T1000 (cell line): ENCODE results near the gene CORO7.

Source experiments
- DNase-seq: peaks from one replicate; lab custom pipeline; 2025; ENCODE audit warnings: mixed read lengths; lab: John Stamatoyannopoulos, UW

CORO7 gene

DNA sequence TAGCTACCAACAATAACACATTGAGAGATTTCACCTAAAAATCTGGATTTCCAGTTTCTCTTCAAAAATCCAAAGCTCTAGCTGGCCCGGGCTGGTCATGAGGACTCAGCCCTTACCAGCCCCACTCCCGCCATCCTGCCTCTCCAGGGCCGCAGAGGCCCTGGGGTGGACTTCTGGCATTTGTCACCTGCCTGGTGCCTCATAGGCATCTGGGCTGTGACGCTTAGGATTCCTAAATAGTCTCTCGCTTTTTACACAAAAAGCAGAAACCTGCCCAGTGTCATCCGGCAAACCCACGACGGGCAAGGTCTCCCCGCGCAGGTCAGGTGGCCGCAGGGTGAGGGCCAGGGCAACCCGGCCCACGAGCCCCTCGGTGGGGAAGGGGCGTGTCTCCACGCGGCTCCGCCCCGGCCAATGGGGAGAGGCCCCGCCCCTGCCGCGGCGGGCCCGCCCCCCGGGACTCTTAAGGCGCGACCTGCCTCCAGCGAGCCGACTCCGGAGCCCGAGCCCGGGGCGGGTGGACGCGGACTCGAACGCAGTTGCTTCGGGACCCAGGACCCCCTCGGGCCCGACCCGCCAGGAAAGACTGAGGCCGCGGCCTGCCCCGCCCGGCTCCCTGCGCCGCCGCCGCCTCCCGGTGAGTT is 44.9 kb downstream of the CORO7 start, which contains the start of gene VASN:
Gene VASN (plus strand): TSS at position 492 of the 644 bp plus-strand sequence. CDS start 9,030 bp downstream, outside the sequence.
- peak; percentile 83 for DNase-seq

DNA sequence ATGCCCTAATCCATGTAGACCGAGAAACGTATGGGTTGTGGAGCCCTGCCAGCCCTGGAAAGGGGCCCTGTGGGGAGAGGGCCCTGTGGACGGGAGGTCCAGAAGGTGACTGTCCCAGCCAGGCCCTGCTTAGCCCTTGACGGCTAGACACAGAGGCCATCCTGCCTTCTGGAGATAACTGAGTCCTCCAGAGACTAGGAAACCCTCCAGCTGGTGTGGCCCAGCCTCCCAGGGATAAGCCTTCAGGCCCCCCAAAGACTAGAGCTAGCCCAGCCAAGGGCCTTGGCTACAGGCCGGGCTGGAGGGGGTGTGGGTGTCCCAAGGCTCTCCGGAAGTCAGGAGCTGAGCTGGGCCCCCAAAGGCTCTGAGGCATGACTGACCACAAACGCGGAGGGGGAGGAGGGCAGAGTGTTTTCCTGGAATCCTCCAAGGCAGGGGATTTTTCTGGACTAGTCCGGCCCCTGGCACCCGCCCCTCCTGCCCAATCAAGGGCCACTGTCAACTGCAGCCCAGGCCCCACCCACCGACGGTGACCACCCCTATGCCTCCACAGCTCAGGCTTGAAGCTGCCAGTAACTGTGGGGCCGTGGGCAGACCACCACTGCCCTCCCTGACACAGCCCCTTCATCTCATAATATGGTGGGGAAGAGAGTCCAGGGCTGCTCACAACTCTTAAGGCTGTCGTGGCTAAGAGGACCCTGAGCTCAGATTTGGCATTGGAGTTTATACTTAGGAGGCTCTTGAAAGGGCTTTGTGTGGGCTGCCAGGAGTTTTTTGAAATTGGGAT is 45.6 kb downstream of the CORO7 start:
- peak; percentile 74 for DNase-seq

DNA sequence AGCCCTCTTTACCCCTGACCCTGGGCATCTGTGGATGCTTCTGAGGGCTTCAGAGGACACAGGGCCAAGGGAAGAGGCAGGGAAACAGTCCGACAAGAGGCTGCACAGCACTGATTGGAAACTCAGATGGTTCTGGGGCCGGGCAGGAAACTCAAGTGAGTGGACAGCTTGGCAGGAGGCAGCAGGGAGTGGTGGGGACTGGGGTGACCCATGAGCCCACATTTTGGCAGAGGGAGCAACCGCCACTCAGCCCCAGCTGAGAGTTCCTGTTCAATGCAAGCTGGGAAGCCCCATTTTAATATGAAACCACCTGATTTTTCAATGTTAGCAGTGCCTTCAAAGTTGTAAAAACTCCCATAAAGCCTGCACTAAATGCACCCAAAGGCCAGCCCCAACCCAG is 46.2 kb downstream of the CORO7 start:
- no peak for DNase-seq

DNA sequence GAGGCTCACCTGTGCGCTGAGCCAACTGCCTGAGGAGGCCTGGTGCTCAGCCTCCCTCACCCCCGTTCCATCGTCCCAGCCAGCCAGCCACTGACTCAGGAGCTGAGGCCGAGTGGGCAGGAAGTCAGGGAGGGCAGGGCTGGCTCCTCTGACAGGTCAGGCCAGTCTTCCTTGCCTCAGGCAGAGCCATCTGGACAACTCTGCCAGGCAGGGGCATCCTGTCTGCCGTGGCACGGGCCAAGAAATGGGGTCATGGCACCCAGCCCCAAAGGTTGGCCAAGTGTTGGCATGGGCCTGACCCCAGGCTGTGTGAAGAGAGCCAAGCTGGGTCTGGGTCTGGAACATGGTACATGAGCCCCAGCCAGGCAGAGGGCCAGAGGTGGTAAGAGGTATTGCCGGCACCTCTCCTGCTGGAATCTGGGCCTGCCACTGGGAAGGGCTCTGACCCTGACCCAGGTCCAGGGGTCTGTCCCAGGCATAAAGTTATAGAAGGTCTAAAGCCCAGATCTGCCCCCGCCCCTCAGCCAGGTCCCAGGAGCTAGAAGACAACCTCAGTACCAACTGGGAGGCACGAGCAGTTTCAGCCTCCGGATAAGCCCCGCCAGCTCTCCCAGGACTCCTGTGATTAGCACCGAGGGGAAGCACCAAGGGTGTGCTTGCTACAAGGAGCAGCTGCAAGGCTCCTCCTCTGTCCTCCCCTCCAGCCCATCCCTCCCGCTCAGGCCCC is 47.2 kb downstream of the CORO7 start:
- peak; percentile 32 for DNase-seq

DNA sequence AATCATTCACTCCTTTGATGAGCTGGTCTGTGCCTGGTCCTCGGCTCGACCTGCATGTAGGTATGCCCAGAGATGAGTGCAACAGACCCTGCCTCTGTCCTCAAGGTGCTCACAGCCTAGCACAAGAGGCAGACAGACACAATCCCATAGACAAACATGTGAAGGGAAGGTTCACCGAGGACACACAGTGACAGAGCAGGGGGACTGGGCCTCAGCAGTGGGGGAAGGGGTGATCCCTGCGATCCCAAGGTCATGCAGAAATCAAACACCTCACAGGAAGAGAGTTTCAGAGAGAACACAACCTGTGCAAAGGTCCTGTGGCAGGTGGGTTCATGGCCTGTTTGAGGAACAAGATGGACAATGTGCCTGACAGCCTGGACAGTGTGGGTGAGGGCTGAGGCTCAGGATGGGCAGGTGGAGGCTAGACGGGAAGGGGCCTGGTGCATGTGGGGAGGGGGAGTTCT is 49.0 kb downstream of the CORO7 start:
- no peak for DNase-seq

DNA sequence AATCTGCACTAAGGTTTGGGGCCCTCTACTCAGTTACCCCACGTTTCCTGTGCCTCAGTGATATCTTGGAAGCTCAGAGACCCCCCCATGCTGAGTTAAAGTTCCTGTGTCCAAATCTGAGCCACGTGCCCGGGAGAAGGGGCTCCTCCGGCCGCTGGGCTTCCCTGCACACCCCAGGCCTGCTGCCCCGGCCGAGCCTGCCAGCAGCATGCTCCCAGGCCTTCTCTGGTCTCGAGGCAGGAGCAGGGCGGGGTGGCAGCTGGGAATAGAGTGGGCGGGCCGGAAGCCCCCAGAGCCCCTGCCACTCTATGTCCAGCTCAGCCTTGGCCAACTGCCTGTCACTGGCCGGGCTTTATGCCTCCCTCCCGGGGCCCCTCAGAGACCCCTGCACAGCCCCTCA is 50.4 kb downstream of the CORO7 start:
- DNase-seq = no peak

DNA sequence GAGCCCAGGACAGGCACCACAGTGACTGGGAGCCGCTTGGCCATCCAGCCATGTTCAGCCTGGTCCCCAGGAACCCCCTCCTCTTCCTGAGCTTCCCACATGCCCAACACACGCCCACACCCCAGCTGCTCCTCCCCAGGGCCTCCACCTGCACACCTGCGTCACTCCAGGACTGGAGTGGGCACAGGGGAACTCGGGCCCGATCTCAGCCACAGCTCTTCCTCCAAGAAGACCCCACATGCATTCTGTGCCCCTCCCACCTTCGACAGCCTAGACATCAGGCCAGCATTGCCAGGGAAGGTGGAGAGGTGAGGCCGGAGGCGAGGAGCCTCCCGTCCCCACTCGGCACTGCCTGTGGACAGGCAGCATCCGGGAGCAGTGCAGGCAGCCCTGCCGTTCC is 50.8 kb downstream of the CORO7 start:
- no peak for DNase-seq

DNA sequence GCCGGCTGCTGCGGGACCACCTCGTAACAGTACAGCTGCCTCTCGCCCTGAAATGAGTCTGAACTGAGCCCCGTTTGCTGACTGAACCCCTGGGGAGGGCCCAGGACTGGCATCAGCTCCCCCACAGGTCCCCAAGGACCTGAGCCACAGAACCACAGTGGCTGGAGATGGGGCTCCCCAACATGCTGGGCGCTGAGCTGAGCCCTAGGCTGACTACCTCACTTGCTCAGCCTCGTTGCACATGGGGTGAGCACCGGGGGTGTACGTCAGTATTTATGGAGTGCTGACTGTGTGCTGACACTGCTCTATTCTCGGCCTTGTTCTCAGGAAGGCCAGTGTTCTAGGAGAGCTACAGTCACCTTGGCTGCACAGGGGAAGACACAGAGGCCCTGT is 51.4 kb downstream of the CORO7 start:
- DNase-seq = no peak

DNA sequence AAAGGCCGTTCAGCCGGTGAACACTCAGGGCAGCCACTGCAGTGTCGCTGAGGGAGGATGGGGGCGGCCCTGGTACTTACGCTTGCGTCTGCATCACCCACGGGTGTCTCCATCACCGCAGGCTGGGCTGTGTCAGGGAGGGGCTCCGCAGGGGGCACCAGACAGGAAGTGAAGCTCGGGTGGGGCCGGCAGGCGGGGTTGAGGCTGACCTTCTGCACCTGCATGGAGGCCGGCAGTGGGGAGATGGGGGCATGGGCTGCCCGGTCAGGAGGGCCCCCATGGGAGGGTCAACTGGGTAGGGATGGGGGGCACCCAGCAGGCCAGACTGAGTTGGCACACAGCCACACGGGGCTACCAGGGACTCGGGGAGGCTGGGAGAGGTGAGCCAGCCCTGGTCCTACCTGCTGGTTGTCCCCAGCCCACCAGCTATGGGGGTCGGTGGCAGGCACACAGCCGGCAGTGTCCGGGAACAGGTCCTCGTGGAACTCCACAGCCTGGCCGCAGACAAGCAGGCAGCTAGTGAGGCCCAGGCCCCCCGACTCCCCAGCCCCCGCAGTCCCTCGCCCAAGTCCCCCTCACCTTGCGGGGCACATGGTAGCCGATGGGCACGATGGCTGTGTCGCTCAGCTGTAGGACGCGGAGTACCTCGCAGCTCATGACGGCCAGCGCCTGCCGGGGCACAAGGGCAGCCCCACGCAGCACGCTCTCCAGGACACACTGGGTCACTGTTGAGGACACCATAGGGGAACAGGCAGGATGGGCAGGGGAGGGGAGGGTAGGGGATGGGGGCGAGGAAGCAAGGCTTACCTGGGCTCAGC is 52.0 kb downstream of the CORO7 start:
- no peak for DNase-seq

DNA sequence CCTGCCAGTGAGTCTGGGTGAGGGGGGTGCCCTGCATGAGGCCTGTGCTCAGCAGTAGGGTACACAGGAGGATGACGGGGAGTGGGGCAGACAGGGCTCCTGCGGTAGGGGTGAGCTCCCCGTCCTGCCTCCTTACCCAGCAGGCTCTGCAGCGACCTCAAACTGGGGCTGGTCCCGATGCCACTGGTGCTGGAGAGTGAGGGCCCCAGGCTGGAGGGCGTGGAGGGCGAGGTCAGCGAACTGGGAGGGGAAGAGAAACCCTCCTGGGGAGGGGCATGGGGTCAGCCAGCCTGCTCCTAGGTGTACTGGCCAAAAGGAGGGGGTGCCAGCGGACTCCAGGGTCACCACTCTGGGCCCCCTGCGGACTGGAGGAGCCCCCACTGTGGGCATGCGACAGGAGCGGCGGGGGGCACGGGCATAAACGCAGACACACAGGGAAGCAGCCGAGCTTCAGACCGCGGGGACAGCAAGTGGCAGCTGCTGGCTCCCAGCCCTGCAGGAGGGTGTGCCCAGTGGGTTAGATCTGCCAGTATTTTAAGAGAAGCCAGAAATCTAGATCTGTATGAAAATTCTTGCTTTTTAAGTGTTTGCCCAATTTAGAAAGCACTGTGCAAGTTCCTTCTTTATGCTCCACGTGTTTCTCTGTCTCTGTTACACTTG is 53.8 kb downstream of the CORO7 start:
- no peak for DNase-seq

DNA sequence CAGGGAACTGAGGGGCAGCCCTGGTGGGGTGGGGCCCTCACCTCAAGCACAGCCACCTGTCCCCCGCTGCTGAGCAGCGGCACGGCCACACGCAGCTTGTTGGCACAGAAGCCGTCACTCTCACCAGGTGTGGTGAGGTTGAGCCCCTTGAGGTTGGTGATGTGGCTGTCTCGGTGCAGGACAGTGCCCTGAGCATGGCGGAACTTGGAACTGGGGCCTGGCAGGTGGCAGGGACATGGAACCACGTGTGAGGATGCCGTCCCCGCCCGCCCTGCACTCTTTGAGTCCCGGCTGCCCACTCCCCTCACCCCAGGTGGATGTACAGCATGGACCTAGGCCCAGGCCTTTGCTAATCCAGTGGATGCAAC is 54.5 kb downstream of the CORO7 start:
- DNase-seq = no peak

DNA sequence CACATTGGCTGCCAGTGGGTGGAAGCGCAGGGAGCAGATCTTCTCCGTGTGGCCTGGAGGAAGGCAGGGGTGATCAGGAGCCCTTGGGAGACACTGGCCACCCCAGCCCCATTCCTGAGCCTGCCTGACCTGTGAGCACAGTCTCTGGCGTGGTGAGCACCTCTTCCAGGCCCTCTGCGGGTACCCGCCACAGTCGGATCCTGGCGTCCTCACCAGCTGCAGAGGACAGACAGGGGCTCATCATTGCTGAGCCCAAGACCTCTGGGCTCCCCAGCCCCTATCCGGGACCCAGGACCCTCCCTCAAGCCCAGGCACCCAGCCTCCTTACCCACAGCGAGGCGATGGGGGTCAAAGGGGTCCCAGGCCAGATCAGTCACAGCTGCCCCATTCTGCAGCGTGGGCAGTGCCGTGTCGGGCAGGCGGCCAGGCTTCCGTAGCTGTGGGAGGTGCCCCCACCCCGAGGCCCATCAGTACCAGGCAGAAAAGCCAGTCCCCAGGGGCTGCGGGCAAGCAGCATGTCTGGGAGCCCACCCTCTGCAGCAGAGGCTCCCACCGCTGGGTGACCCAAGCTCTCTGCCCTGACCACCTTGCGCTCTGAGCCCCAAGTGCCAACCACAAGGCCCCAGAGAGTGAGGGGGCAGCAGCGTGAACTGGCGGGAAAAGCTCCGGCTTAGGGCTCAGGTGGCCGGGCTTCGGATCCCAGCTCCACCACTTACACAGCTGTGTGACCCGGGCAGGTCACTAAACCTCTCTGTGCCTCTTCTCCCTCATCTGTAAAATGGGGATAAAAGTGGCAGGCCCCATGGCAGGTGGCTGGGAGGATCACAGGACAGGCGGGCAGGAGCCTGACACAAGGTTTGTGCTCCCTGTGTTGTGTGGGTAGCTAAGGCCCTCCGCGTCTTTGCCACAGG is 55.1 kb downstream of the CORO7 start:
- DNase-seq = no peak

DNA sequence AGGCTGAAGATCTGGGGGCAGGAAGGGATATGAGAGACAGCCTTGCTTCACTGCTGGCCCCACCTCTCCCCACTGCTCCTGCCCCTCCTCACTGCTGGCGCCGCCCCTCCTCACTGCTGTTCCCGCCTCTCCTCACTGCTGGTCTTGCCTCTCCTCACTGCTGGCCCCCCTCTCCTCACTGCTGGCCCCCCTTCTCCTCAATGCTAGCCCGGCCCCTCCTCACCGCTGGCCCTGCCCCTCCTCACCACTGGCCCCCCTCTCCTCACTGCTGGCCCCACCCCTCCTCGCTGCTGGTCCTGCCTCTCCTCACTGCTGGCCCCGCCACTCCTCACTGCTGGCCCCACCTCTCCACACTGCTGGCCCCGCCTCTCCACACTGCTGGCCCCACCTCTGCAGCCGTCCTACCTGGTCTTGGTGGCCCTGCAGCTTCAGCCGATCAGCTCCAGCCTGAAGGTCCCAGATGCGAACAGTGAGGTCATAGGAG is 55.8 kb downstream of the CORO7 start:
- no peak for DNase-seq

DNA sequence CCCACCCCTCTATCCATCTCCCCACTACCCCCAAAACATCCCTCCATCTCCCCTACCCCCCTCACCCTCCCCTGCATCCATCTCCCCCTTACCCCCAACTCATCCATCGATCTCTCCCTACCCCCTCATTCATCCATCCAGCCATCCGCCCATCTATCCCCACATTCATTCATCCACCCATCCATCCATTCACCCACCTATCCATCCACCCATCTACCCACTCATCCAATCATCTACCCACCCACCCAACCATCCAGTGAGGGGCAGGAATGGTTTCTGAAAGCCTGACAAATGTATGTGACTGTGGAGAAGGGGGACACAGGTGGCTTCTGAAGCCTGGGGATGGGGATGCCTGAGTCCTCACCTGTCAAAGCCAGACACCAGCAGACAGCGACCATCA is 56.5 kb downstream of the CORO7 start:
- no peak for DNase-seq

DNA sequence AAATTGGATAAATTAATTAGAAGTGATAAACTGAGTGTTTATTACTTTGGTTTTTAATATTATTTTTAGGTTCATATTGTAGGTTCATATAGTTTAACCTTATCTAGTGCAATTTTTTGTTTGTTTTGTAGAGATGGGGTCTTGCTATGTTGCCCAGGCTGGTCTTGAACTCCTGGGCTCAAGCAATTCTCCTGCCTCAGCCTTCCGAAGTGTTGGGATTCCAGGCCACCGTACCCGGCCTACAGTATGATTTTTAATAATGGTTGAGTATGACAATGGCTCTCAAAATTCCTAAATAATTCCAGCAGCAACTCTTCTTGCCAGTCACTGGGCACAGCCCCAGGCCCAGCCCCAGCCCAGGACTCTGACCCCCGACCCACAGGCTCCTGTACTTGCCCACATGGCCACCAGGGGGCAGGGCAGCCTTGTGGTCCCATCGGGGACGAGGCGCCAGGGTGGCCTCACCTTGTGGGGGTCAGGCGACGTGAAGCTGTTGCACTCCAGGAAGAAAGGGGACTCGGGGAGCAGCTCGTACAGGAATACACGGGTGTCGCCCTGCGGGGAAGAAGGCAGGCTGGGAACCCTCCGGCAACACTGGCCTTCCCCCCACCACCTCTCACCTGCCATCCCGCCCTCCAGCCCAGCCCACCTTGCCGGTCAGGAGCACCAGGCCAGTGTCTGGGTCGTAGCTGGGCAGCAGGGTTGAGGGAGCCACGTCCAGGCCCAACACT is 57.4 kb downstream of the CORO7 start:
- DNase-seq = peak; percentile 31

DNA sequence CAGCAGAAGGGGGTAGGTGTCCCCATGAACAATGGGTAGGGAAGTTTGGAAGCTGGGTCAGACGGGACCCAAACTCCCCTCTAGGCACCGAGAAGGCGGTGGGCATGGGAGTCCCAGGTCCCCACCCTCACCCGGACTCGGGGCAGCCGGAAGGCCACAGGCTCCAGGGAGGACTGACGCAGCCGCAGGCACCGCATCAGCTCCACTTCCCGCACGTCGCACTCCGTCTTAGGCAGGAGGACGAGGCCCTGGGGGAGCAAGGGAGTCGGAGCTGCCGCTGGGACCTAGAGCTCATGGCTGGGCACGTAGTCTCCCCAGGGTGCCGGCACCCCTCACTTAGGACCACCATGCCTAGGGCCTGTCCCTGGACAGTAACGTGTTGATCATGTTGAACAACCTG is 58.2 kb downstream of the CORO7 start:
- DNase-seq = no peak

DNA sequence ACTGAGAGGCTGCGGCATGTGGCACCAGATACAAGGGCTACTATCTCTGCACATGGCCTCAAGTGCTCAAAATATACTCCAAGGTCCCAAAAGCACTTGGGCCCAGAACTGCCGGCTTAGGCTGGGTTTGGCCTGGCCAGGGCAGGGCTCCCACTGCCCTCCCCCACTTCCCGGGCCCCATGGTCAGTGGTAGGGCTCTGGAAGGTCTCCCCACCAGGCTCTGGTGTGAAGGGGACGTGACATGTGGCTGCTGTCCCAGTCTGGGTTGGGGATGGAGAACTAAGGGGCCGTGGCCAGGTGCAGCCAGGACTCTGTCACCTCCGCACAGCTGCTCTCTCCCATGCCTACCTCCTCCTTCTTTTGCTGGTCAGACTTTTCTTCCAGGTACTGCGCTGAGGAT is 59.6 kb downstream of the CORO7 start:
- DNase-seq = no peak

DNA sequence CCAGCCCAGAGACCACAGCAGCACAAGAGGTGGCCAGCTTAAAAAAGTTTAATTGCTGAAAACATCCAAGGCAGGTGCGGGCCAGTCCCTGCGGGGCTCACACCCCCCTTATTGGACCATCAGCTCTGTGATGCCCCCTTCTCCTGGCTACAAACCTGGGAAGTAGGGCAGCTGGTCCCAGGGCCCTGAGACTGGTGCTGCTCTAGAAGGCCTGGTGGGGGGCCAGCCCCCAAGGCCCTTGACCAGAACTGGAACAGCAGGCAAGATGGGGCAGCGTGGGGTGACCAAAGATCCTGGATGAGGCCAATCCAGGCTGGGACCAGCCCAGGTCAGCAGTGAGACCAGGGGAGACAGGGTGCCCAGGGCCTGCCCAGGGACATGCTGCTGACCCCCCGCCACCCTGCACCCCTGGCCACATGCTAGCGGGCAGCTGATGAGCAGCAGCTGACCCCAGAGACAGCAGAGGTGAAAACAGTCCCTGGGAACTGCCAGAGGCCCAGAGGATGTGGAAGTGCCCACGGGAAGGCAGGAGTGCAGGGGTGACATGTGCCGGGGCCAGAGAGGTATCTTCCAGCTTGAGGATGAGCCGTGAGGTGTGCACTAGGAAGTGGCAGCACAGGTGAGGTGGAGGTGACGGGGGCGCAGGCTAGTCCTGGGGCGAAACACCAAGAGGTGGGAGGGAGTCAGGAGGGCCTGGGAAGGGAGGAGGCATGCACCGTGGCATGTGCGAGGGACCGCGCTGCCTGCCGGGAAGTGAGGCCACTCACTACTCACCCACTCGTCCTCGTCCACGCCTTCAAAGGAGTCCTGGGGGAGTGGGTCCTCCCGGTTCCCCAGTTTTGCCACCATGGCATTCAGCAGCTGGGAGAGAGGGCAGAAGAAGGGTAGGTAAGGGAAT is 61.6 kb downstream of the CORO7 start:
- no peak for DNase-seq

DNA sequence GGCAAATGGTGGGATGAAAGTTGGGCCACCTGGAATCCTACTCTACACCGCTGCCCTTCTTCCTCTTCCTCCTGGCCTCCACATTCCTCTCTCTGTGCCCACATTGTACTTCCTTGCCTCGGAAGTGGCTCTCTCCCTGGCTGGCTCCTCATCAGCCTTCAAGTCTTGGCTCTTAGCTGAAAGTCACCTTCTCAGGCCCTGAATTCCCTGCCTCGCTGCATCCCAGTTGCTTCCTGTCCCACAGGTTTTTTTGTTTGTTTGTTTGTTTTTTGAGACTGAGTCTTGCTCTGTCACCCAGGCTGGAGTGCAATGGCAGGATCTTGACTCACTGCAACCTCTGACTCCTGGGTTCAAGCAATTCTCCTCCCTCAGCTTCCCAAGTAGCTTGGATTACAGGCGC is 62.7 kb downstream of the CORO7 start:
- no peak for DNase-seq
